RKO (cell line): ENCODE data around the gene HOXB1.

Experiments
- DNase-seq: peaks from one replicate; pipeline ENCODE4 v3.0.0-alpha.2; 2016; ENCODE audit warnings: low spot score

Gene HOXB1

DNA sequence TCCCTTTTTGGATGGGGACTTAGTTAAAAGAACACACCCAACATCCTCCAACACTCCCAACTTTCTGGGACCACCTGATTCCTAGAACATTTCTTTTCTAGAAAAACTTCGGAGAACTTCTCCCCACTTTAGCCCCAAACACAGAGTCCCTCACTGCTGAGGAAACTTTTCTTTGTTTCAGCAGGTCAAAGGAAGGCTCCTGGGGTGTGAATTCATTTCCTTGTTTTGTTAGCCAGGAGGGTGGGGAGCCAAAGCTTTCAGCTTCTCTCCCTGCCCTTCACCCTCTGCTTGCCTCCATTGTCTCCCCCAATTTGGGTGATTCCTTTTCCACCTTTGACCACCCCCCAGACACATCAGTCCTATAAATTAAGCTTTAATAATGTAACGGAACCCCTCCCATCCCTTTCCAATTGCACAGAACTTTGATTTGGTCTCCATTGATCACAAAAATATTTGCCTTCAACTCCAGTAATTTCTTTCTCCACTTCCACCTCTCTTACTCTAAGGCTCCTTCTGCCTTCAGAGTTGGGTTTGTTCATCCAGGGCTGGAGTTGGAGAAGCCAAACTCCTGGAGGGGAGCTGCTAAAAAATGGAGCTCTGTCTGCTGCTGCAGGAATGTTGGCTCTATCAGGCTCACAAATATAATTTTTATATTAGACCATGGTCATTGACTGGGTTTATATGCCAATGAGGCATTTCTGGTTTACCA is 37.0 kb upstream of the HOXB1 start:
- DNase-seq: no peak

DNA sequence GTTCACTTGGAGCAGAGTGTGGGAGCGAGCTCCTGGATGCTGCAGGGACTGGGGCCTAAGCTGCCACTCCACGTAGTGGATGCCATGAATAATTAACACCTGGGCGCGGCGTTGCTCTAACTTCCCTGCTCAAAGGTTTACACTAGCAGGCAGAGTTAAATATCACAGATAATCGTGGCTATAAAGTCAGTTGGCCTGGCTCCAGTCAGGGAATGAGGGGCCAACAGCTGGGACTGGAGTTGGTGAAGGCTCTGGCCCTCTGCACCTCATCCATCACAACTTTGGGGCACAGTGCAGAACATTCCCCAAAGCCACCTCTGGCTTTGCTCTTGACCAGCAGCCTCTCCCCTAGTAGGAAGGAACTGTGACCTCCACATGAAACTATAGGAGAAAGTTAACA is 36.4 kb upstream of the HOXB1 start:
- DNase-seq: no peak

DNA sequence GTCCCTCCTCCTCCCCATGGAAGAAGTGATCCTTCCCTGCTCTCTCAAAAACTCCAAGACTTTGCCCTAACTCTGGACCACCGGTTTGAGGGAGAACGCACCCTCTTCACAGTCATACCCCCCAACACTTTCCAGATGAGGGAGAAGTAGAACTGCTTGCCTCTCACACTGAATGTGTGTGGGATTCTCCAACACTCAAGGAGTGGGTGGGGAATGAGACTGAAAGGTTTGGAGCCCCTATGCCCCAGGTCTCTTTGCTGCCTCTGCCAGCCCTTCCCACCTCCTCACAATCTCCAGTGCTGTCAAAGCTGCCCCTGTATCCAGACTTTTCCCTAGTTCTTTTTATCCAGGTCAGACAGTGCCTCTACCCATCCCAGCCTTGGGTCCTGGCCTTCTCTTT is 35.9 kb upstream of the HOXB1 start:
- DNase-seq: no peak

DNA sequence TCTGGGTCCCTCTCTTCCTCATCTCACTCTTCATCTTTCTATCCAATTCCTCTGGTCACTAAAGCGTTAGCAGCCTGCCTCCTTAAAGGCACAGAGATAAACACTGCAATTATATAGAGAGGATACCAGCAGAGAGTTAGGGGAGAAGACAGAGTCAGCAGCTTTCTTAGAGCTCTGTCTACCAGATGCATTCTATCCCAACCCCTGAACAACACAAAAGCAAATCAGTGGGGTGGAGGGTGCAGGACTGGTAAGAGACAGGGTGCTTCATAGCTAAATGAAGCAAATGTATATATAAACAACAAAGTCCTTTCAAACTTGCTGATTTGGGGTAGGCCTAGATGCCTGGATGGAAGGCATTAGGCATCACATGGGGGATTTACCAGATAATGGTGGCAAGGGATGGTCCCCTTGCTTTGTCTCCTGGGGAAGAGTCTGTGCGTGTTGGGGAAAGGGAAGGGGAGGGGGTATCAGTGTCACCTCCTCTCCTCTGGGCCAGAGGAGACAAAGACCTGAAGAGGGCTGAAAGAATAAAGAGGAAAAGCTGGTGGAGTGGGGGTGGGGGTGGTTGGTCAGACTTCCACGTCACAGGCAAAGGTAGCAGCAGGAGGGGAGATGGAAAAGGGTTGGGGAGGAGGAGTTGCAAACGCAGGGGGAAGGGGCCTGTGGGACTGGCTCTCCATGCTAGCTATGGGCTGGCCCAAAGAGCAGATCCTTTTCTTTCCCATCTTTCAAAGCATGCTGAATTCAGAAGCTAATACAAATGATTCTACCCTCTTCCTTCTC is 35.3 kb upstream of the HOXB1 start:
- DNase-seq: no peak

DNA sequence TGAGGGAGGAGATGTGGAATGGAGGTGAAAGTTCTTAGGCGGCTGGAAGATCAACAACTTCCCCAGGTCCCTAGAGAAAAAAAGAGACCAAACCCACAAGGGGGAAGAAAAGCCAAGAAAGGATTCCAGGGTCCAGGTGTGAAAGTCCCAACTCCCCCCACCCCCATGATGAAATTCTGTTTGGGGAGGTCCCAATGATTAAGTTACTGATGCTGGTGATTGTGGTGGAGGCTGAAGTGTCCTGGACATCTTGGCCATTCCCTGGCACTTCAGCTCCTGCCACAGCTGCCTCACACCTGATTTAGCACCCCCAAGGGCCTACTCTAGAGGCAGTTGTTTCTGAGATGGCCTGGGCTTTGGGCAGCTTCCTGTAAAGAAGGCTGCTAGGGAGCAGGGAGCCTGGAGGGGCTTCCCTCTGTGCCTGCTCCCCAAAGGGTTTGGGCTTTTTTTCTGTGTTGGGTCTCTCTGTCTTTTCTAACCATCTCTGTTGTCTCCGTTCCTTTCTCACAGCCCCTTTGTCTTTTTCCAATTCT is 34.3 kb upstream of the HOXB1 start:
- no peak for DNase-seq

DNA sequence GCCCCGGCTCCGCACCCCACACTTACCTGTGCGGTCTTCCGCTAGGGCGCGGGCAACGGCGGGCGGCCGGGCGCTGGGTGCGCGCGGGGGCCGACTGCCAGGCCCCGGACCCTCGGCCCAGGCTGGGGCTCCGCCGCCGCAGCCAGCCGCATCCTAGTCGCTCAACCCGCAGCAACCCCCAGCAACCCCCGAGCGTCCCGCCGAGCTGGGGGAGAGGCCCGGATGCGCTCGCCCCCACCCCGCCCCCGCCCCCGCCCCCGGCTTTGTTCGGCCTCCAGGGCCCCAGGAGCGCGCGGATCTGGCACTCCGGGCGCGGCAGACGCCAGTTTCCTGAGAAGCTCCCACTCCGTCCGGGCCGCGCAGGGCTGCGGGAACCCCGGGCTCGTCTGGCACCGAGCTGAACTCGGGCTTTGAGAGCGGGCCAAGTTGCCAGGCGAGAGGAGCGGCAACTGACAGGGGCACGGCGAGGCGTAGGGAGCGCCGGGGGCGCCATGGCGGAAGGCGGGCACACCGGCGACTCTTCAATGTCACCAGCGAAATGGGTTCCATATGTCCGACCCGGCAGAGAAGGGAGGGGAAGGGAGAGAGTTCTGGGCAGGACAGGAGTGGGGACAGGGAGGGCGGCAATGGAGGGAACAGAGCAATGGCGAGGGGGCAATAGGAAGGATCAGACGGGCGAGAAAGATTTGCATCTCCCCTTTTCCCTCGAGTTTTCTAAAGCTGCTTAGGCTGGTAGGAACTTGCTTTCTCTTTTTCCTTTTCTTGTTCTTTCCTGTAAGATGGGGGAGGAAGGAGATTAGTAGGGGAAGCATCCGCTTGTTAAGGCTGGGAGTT is 33.6 kb upstream of the HOXB1 start:
- no peak for DNase-seq

DNA sequence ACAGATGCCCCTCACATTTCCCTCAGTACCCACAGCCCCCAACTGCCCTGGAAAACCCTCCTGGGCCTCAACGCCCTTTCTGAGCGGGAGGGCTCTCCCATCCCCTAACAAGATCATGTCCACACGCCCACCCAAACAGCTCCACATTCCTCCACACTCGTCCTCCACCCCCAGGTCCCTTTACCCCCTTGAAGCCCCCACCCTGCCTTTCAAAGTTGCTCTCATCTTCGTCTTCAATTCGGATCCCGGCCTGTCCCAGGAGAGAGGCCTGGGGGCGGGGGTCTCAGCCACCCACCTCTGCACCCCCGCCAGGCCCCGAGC is 33.0 kb upstream of the HOXB1 start:
- no peak for DNase-seq

DNA sequence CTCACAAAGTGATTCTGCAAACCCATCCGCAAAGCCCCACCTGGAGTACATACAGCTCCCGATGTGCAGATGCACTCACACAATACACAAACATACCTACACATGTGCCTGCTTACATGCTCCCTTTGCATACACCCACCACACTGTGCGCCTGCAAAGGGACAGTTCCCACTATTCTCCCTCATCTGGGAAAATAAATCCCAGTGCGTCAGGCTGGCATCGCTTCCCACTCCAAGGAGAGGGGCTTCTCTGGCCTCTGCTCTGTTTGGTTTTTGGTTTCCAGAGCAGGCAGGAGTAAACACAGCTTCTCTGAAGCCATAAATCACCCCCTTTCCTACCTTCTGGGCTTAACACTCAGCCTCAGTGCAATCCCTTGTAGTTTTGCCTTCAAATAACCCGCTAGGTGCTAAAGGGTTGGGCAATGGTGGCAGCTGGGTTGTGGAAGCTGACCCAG is 32.6 kb upstream of the HOXB1 start:
- no peak for DNase-seq

DNA sequence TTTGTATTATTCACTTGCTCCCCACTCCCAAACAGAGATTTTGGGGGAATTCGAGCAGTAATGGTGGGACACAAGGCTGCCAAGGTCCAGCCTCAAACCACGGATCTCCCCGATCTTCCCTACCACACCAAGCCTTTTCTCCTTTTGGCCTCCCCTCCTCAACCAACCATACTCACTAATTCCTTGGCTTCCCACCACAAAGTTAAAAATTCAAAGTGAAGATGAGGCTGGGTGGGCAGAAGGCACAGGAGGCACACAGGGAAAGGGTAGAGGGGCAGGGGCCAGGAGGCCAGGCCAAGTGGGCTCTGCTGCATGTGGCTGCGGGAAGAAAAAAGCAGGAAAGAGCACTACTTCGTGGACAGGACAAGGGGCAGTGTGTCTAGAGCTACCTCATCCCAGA is 32.1 kb upstream of the HOXB1 start:
- no peak for DNase-seq

DNA sequence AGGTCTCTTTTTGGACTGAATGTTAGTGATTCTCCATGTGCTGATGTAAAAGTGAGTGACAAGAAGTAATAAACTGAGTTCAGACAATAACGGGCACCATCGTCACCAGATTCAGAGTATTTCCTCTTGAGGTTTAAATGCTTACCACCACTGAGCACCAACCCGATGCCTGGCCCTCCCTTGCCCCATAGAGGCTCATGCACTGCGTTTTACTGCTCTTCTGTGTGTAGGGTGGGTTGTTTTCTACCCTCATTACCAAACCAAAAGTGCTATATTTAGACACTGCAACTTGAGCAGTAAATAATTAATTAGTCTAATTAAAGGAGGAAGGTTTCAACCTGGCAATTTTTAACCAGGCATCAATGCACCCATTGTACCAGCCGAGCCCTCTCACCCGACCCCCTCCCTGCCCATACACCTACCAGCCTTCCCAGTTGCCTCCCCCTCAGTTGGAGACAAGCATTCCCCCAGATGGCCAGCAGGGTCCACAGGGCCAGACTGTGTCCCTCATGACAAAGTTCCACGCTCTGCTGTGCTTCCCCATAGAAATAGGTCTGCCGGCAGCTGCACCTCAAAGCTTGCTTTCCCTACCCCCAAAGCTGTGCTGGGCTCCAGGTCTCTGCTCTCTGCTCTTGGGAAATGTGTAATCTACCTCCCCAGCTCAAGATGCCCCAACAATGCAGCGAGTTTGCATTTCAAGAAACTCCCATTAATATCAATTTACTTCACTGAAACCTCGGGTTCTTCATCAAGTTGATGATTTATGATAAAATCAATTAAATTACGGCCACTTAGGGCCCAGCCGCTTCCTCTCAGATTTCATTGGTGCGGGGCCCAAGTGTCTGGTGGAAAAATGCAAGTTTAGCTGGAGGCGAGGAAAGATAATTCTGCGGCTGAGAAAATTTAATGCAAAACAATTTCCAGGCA is 31.3 kb upstream of the HOXB1 start:
- no peak for DNase-seq

DNA sequence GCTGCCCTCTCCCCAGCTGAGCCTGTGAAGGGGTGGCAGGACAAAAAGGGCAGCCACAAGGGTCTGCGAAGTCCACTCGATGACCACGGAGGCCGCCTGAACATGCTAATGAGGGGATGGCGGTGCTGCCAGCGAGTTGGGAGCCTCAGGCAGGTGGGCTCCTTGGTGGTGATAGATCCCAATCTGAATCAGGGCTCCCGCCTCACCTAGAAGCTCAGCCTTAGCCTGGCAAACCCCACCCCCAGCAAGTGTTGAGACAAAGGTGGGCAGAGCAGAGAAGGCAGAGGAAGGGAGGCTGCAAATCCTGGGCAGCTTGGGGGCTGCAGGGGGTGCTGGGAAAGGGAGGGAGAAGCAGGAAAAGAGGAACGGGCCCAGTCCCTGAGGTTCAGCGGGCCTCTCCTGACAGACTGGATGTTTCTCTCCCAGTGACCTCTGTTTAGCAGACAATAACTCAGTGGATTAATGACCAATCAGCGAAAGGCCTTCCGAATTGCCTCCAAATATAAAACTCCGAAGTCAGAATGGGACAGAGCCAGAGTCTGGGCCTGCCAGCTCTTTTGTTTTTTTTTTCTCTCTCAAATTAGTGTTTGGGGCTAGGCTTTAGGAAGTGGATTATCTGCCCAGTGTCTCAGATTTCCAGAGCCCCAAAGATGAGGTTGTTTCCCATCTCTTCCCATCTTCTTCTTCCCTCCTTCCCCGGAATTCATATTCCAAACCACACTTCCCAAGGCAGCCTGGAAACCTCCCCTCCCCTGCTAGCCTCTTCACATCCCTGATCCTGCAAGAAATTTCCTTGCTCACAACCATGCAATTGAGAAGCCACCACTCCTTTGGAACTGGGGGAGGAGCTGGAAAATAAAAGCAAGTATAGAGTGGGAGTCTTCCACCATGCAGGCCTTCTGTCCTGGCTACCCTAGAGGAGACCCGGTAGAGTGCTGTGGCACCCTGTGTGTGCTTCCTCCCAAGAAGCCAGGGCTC is 29.3 kb upstream of the HOXB1 start:
- no peak for DNase-seq

DNA sequence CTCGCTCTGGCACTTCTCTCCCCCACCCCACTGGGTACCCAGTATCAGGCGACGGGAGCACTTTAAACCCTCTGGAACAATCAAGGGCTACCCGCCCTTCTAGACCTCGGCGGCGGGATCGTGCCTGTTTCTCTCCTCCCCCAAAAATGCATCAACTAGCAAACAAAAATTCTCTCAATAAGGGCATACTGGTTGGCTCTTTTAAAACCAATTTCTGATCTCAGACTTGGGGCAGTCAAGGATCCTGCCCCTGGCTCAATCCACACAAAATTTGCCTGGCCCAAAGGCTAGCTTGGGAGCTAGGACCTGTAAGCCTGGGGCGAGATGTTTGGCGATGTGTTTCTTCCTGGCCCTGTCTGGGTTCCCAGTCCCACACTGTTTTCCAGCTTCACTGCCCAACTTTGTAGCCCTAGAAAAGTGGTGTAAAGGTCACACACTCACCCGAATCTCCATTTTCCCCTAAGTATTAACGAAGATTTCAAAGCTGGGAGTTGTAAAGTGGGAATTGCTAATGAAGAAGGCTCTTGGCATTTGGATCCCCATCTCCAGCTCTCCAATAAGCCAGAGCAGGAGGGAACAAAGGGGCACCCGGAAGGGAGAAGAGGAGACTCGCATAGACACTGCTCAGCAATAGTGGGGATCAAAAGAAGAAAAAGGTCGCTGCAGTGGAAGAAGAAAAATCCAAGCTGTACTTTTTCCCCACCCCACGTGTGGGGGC is 28.5 kb upstream of the HOXB1 start:
- DNase-seq: no peak

DNA sequence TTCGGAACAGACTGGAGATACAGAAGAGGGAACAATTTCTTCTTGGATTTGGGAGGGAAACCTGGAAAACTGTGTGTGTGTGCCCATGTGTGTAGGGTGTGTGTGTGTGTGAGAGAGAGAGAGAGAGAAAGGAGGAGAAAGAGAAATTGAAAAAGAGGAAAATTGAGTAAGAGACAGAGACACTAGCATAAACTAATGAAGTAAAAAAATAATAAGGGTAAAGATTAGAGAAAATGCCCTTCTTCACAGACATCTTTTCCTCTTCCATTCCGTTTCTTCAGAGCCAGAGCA is 28.0 kb upstream of the HOXB1 start:
- DNase-seq: no peak

DNA sequence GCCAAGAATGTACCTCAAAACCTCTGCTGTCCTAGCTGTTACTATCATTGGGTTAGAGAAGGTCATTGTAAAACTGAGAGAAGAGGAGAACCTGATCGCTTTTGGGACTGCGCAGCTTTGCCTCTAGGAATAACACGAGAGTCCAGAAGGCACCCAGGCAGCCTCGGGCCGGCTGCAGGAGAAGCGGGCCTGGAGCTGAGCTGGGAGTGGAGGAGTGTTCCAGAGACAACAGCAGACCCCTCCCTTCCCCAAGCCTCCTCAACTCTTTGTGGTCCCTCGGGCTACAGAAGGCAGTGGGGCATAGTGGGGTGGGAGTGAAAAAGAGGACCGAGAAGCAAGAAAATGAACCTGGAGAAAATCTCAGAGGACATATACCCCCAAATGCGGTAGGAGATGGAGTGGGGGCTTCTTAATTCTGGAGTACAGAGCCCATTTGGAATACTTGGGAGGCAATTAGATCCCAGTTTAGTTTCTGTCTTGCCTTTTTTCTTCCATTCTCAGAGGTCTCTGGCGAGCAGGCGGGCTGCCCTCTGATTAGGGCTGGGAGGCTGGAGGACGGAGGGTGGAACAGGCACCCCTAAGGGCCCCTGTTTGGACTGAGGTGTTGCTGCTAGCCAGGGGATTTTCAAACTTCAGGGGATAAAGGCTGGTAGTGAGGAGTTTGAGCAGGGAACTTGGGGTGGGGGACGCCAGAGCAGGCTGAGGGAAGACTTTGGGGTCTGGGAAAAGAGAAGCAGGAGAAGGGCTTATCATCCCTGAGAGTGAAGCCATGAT is 27.4 kb upstream of the HOXB1 start:
- DNase-seq: no peak

DNA sequence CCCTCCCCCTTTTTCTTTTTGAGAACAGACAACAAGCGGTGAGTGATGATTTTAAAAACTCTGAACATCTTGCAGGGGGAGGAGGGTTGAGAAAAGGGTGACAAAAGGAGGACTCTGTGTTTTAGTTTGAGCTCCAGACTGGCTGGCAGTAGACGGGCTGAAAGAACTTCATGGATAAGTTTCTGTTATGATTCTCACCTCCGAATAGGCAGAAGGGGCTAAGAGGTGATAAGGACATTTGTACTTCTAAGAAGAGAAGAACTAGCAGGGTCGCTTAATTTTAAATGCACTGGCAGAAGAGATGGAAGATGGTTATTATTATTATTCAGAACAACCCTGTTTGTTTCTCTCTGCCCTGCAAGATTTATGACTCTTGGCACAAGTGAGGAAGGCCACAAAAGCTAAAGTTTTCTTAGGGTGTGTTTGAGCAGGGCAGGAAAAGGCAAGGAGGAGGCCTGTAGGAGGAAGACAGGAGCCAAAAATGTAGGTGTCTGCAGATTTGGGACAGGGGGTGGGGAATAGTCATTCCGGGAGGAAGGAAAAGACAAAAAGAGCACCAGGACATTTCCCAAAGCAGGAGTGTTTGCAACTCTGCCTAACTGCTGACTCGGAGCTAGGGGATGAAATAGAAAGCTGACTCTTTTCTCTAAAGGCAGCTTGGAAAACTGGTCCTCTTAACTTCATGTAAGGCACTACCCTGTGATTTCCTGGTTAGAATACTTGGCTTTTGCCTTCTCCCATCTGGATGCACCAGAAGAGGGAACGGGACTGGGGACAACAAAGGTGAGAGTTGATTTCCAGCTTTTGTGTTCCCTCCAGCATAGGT is 26.0 kb upstream of the HOXB1 start:
- DNase-seq: no peak

DNA sequence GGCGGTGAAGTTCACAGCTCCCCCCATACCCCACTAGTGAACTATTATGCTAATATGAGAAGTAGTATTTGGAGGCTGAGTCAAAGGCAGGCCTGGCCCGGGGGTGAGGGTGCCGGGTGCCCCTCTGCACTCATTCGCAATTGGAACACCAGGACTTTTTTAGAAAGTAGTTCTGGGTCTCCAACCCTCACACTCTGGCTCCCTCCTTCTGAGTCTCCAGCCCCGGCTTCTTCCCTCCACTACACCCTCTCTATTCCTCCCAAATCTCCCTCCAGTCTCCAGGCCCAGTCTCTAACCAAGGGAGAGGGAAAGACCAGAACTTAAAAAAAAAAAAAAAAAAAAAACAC is 25.4 kb upstream of the HOXB1 start:
- no peak for DNase-seq

DNA sequence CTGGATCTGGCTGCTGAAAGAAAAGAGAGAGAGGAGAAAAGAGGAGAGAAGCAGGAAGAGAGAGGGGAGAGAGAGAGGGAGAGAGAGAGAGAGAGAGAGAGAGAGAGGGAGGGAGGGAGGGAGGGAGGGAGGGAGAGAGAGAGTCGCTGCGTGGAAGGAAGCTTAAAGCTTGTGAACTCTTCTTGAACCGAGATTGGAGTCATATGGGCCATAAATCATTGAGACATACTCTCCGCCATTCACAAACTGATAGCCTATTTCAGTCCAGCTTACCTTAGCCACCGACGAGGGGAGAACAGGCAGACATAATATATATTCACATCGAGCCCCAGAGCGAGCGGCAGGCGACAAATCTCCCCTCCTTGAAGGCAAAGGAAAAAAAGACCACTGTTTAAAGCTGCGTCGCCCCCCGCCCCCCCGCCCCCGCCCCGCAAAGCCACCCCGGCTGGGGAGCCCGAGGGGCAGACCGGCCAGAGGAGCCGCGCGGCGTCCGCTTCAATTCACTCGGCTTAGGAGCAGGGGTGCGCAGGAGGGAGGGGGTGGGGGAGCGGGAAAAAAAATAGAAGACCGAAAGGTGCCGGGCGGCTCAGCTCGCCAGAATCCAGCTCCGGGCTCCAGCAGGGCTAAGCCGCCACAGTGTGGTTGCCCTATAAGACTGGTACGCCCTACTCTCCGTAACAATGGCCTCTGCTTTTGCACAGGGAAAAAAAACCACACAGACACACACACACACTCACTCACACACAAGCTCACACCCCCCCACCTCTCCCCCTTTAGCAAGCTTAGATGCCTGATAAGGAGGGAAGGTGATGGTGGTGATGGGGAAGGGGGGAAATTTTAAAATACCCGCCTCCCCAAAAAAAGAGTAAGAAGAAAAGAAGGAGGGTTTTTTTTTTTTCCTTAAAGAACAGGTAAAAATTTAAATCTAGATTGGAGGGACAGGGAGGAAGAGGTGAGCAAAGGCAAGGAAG is 24.7 kb upstream of the HOXB1 start:
- DNase-seq: peak; percentile 90
